Measurements from ENCODE around the gene MIOS. TPM values are rescaled to one million over a fixed set of nuclear protein-coding genes. Genes with fewer than 3 reads are reported as not detected.

Gene MIOS
- total RNA-seq, 1 experiment from 2014 or later, result 25.8 TPM

DNA sequence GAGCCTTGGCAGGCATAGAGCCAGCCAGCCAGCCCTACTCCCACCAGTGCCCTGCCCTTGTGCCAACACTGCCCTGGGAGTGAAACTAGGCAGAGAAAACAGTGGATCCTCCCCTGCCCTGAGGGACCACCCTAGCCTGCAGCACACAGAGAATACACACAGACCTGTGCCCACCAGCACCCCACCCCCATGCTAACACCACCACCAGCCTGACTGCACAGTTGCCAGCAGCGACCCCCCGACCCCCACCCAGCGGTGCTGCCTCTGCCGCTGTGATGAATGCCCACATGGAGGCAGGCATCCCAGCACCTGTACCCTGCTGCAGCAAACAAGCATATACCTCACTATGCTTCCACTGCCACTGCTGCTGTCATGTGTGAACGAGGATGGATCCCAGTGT is 9.4 kb upstream of the MIOS start:
- H3K9ac ChIP-seq (ENCODE audit: low read length), result no peak overlapping the region
- POLR2A ChIA-PET, result no interaction called here
- DNase-seq (ENCODE audit: low read depth, low spot score) (no peak), ATAC-seq (no peak)
- H3K4me3 ChIP-seq (replicated peaks in 1 of 2; ENCODE audit: low read depth in 1 of 2, low read length in 2 of 2), result no peak overlapping the region
- peaks cover 0 to 6% of the 10 kb centered on the region in 2 experiments; a peak in 2 of 4 replicates for H3K9me3 ChIP-seq (ENCODE audit: control insufficient read depth in 1 of 2, insufficient read depth in 1 of 2, low read depth in 1 of 2, low read length in 2 of 2)
- intact Hi-C loops (cut with micrococcal nuclease), result no loop called here
- TF ChIP-seq SRF (IDR thresholded peaks at IDR 0.05; ENCODE audit: low read depth) (no peak), JUND (IDR thresholded peaks at IDR 0.05) (no peak), POLR2A (IDR thresholded peaks at IDR 0.05; ENCODE audit: borderline replicate concordance, extremely low read depth, insufficient read depth, insufficient read length) (no peak), EGR1 (IDR thresholded peaks at IDR 0.05; ENCODE audit: low read depth) (no peak), SP1 (IDR thresholded peaks at IDR 0.05; ENCODE audit: low read depth) (no peak), ZNF274 (IDR thresholded peaks at IDR 0.05; ENCODE audit: low read depth, low read length) (no peak), CBX3 (IDR thresholded peaks at IDR 0.05; ENCODE audit: low read depth) (no peak), TCF7L2 (IDR thresholded peaks at IDR 0.05; ENCODE audit: borderline replicate concordance, extremely low read depth, insufficient read depth, insufficient read length) (no peak), SIN3A (IDR thresholded peaks at IDR 0.05; ENCODE audit: low read depth) (no peak), EZH2phosphoT487 (IDR thresholded peaks at IDR 0.05; ENCODE audit: borderline replicate concordance) (no peak), YY1 (IDR thresholded peaks at IDR 0.05; ENCODE audit: extremely low read depth, insufficient replicate concordance, low read depth, low read length) (no peak), ZFX (IDR thresholded peaks at IDR 0.05) (no peak), POLR2AphosphoS5 (IDR thresholded peaks at IDR 0.05; ENCODE audit: low read depth, low read length) (no peak), ELF1 (IDR thresholded peaks at IDR 0.05; ENCODE audit: borderline replicate concordance, low read depth) (no peak)
- TF ChIP-seq, protein P1, sequence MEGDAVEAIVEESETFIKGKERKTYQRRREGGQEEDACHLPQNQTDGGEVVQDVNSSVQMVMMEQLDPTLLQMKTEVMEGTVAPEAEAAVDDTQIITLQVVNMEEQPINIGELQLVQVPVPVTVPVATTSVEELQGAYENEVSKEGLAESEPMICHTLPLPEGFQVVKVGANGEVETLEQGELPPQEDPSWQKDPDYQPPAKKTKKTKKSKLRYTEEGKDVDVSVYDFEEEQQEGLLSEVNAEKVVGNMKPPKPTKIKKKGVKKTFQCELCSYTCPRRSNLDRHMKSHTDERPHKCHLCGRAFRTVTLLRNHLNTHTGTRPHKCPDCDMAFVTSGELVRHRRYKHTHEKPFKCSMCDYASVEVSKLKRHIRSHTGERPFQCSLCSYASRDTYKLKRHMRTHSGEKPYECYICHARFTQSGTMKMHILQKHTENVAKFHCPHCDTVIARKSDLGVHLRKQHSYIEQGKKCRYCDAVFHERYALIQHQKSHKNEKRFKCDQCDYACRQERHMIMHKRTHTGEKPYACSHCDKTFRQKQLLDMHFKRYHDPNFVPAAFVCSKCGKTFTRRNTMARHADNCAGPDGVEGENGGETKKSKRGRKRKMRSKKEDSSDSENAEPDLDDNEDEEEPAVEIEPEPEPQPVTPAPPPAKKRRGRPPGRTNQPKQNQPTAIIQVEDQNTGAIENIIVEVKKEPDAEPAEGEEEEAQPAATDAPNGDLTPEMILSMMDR (IDR thresholded peaks at IDR 0.05 in 2 of 3, conservative IDR thresholded peaks at IDR 0.05 in 1 of 3; ENCODE audit: borderline replicate concordance in 1 of 3, insufficient read depth in 1 of 3, low read depth in 2 of 3, low read length in 2 of 3), result no peak
- TF ChIP-seq, protein P2, sequence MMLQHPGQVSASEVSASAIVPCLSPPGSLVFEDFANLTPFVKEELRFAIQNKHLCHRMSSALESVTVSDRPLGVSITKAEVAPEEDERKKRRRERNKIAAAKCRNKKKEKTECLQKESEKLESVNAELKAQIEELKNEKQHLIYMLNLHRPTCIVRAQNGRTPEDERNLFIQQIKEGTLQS (IDR thresholded peaks at IDR 0.05), result no peak
- TF ChIP-seq, protein P3, sequence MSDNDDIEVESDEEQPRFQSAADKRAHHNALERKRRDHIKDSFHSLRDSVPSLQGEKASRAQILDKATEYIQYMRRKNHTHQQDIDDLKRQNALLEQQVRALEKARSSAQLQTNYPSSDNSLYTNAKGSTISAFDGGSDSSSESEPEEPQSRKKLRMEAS (IDR thresholded peaks at IDR 0.05), result no peak
- TF ChIP-seq, protein P4, sequence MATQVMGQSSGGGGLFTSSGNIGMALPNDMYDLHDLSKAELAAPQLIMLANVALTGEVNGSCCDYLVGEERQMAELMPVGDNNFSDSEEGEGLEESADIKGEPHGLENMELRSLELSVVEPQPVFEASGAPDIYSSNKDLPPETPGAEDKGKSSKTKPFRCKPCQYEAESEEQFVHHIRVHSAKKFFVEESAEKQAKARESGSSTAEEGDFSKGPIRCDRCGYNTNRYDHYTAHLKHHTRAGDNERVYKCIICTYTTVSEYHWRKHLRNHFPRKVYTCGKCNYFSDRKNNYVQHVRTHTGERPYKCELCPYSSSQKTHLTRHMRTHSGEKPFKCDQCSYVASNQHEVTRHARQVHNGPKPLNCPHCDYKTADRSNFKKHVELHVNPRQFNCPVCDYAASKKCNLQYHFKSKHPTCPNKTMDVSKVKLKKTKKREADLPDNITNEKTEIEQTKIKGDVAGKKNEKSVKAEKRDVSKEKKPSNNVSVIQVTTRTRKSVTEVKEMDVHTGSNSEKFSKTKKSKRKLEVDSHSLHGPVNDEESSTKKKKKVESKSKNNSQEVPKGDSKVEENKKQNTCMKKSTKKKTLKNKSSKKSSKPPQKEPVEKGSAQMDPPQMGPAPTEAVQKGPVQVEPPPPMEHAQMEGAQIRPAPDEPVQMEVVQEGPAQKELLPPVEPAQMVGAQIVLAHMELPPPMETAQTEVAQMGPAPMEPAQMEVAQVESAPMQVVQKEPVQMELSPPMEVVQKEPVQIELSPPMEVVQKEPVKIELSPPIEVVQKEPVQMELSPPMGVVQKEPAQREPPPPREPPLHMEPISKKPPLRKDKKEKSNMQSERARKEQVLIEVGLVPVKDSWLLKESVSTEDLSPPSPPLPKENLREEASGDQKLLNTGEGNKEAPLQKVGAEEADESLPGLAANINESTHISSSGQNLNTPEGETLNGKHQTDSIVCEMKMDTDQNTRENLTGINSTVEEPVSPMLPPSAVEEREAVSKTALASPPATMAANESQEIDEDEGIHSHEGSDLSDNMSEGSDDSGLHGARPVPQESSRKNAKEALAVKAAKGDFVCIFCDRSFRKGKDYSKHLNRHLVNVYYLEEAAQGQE (IDR thresholded peaks at IDR 0.05; ENCODE audit: low read depth), result no peak
- TF ChIP-seq, protein P5, sequence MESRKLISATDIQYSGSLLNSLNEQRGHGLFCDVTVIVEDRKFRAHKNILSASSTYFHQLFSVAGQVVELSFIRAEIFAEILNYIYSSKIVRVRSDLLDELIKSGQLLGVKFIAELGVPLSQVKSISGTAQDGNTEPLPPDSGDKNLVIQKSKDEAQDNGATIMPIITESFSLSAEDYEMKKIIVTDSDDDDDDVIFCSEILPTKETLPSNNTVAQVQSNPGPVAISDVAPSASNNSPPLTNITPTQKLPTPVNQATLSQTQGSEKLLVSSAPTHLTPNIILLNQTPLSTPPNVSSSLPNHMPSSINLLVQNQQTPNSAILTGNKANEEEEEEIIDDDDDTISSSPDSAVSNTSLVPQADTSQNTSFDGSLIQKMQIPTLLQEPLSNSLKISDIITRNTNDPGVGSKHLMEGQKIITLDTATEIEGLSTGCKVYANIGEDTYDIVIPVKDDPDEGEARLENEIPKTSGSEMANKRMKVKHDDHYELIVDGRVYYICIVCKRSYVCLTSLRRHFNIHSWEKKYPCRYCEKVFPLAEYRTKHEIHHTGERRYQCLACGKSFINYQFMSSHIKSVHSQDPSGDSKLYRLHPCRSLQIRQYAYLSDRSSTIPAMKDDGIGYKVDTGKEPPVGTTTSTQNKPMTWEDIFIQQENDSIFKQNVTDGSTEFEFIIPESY (IDR thresholded peaks at IDR 0.05; ENCODE audit: extremely low read depth, insufficient replicate concordance, low read length), result no peak
- H3K27ac ChIP-seq (ENCODE audit: low read depth, low read length), result no peak overlapping the region
- H3K4me2 ChIP-seq (ENCODE audit: low read length), result no peak overlapping the region
- RAD21 ChIA-PET (ENCODE audit: low non-redundant PET in 1 of 2, low total read pairs in 2 of 2, uncharacterized antibody in 2 of 2, unreplicated experiment in 2 of 2), result no interaction called here
- H3K36me3 ChIP-seq (ENCODE audit: control insufficient read depth in 1 of 2, insufficient read depth in 2 of 2, low read length in 2 of 2), result no peaks in the 10 kb centered on the region
- no peaks in the 10 kb centered on the region for H3K27me3 ChIP-seq (ENCODE audit: insufficient read depth, low read length)
- no peaks in the 10 kb centered on the region for H3K9me2 ChIP-seq (ENCODE audit: insufficient read depth)
- no peaks in the 10 kb centered on the region for H3K79me2 ChIP-seq (ENCODE audit: insufficient read depth, low read length)
- no peaks in the 10 kb centered on the region for H4K20me1 ChIP-seq (ENCODE audit: insufficient read depth)
- no TSS peak for BruUV-seq (replicated peaks)
- CTCF ChIA-PET, result no interaction called here
- no peak overlapping the region for H2AFZ ChIP-seq (ENCODE audit: low read depth, low read length, poor library complexity, severe bottlenecking)
- no peaks in the 10 kb centered on the region for H3K4me1 ChIP-seq (ENCODE audit: control insufficient read depth in 1 of 2, insufficient read depth in 2 of 2, low read length in 2 of 2)
